Measurements from ENCODE around the gene FOXK2. TPM values are rescaled to one million over a fixed set of nuclear protein-coding genes. Genes with fewer than 3 reads are reported as not detected.
"Not testable (repeated sequence)": the region's sequence is repeated elsewhere in the genome, so short reads cannot be mapped to it uniquely, and the experiment has no call there.

The FOXK2 gene
- total RNA-seq, 2 experiments from 2014 or later, result 48.8 to 51.4 TPM

DNA sequence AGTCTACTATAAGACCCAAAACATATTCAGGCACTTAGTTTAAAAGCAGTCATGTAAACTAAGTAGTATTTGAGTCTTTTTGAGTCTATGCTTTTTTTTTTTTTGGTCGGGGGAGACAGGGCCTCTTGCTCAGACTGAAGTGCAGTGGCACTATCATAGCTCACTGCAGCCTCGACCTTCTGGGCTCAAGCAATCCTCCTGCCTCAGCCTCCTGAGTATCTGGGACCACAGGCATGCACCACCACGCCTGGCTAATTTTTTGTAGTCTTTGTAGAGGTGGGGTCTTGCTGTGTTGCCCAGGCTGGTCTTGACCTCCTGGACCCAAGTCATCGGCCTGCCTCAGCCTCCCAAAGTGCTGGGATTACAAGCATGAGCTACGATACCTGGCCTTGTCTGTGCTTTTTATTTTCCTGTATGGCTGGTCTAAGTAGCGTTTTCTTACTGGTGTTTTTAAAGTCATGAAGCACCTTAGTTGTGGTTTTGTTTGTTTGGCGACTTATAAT is 43.2 kb downstream of the FOXK2 start:
- H3K4me3 Mint-ChIP-seq; H3K9me3 Mint-ChIP-seq; H3K36me3 Mint-ChIP-seq (ENCODE audit: low read depth); intact Hi-C loops (cut with micrococcal nuclease); DNase-seq; CTCF ChIA-PET; H3K27ac Mint-ChIP-seq; H3K27me3 Mint-ChIP-seq (ENCODE audit: low read depth): not testable (repeated sequence)
- peaks cover 22% of the 10 kb centered on the region for H3K4me1 Mint-ChIP-seq (ENCODE audit: low read depth)

GRCh38 chr17:82563318-82563717 is 43.8 kb downstream of the FOXK2 start:
- CTCF ChIA-PET, result no interaction called here
- peaks cover 12% of the 10 kb centered on the region for H3K36me3 Mint-ChIP-seq (ENCODE audit: low read depth)
- H3K4me3 Mint-ChIP-seq, result no peak overlapping the region
- no peak for DNase-seq
- no peaks in the 10 kb centered on the region for H3K9me3 Mint-ChIP-seq
- intact Hi-C loops (cut with micrococcal nuclease), result no loop called here
- H3K27me3 Mint-ChIP-seq (ENCODE audit: low read depth), result no peaks in the 10 kb centered on the region
- no peak overlapping the region for H3K27ac Mint-ChIP-seq
- H3K4me1 Mint-ChIP-seq (ENCODE audit: low read depth), result peaks cover 17% of the 10 kb centered on the region

DNA sequence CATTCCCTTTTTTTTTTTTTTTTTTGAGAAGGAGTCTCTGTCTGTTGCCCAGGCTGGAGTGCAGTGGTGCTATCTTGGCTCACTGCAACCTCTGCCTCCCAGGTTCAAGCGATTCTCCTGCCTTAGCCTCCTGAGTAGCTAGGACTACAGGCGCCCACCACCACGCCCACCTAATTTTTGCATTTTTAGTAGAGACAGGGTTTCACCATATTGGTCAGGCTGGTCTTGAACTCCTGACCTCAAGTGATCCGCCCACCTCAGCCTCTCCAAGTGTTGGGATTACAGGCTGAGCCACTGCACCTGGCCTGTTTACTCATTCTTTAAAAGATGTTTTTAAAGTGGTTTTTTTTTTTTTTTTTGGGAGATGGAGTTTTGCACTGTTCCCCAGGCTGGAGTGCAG is 44.2 kb downstream of the FOXK2 start:
- CTCF ChIA-PET, result not testable (repeated sequence)

GRCh38 chr17:82564241-82564640 is 44.7 kb downstream of the FOXK2 start:
- H3K4me3 Mint-ChIP-seq, result no peak overlapping the region
- H3K36me3 Mint-ChIP-seq (ENCODE audit: low read depth), result peaks cover 16% of the 10 kb centered on the region
- peaks cover 11% of the 10 kb centered on the region for H3K4me1 Mint-ChIP-seq (ENCODE audit: low read depth)
- DNase-seq, result no peak
- H3K27ac Mint-ChIP-seq, result no peak overlapping the region
- no peaks in the 10 kb centered on the region for H3K27me3 Mint-ChIP-seq (ENCODE audit: low read depth)
- no peaks in the 10 kb centered on the region for H3K9me3 Mint-ChIP-seq
- CTCF ChIA-PET, result no interaction called here
- intact Hi-C loops (cut with micrococcal nuclease), result no loop called here

More for the DNA sequence above, 44.2 kb downstream of the FOXK2 start:
- H3K4me3 Mint-ChIP-seq; DNase-seq; H3K27me3 Mint-ChIP-seq (ENCODE audit: low read depth); H3K9me3 Mint-ChIP-seq; H3K27ac Mint-ChIP-seq; intact Hi-C loops (cut with micrococcal nuclease): not testable (repeated sequence)
- H3K36me3 Mint-ChIP-seq (ENCODE audit: low read depth), result peaks cover 13% of the 10 kb centered on the region
- peaks cover 15% of the 10 kb centered on the region for H3K4me1 Mint-ChIP-seq (ENCODE audit: low read depth)

GRCh38 chr17:82565551-82565950 is 46.0 kb downstream of the FOXK2 start:
- Mint-ChIP-seq H3K27ac (no peak overlapping the region), H3K4me1 (ENCODE audit: low read depth) (peaks cover 10% of the 10 kb centered on the region)

GRCh38 chr17:82566129-82566960 is 46.8 kb downstream of the FOXK2 start:
- CTCF ChIA-PET, result no interaction called here
- Mint-ChIP-seq H3K27me3 (ENCODE audit: low read depth) (no peaks in the 10 kb centered on the region), H3K36me3 (ENCODE audit: low read depth) (peaks cover 20% of the 10 kb centered on the region), H3K4me1 (ENCODE audit: low read depth) (peaks cover 4% of the 10 kb centered on the region), H3K4me3 (no peak overlapping the region), H3K27ac (no peak overlapping the region), H3K9me3 (no peaks in the 10 kb centered on the region)
- intact Hi-C loops (cut with micrococcal nuclease), result no loop called here
- DNase-seq, result no peak

More at GRCh38 chr17:82565551-82565950, 46.0 kb downstream of the FOXK2 start:
- intact Hi-C loops (cut with micrococcal nuclease), result no loop called here
- Mint-ChIP-seq H3K36me3 (ENCODE audit: low read depth) (peaks cover 19% of the 10 kb centered on the region), H3K9me3 (no peaks in the 10 kb centered on the region), H3K27me3 (ENCODE audit: low read depth) (no peaks in the 10 kb centered on the region), H3K4me3 (no peak overlapping the region)
- CTCF ChIA-PET, result no interaction called here
- DNase-seq, result no peak

- Mint-ChIP-seq H3K27me3 (ENCODE audit: low read depth) (no peaks in the 10 kb centered on the region), H3K9me3 (no peaks in the 10 kb centered on the region), H3K4me1 (ENCODE audit: low read depth) (no peaks in the 10 kb centered on the region), H3K4me3 (no peak overlapping the region), H3K36me3 (ENCODE audit: low read depth) (peaks cover 25% of the 10 kb centered on the region), H3K27ac (no peak overlapping the region)
- CTCF ChIA-PET, result no interaction called here
- no peak for DNase-seq
- intact Hi-C loops (cut with micrococcal nuclease), result no loop called here
These were observed 47.8 kb downstream of the FOXK2 start for GRCh38 chr17:82567286-82567685.

- H3K27ac Mint-ChIP-seq, result no peak overlapping the region
- H3K36me3 Mint-ChIP-seq (ENCODE audit: low read depth), result peaks cover 25% of the 10 kb centered on the region
- no peaks in the 10 kb centered on the region for H3K4me1 Mint-ChIP-seq (ENCODE audit: low read depth)
- no peak overlapping the region for H3K4me3 Mint-ChIP-seq
- intact Hi-C loops (cut with micrococcal nuclease), result no loop called here
- H3K27me3 Mint-ChIP-seq (ENCODE audit: low read depth), result no peaks in the 10 kb centered on the region
- CTCF ChIA-PET, result no interaction called here
- H3K9me3 Mint-ChIP-seq, result no peaks in the 10 kb centered on the region
- no peak for DNase-seq
These were observed 49.5 kb downstream of the FOXK2 start for GRCh38 chr17:82568997-82569393.

GRCh38 chr17:82569621-82570020 is 50.1 kb downstream of the FOXK2 start:
- Mint-ChIP-seq H3K27me3 (ENCODE audit: low read depth) (no peaks in the 10 kb centered on the region), H3K9me3 (no peaks in the 10 kb centered on the region)
- CTCF ChIA-PET, result interaction anchor here (1.3 kb wide), 1 partner anchor 15 kb away, joined by 3 read pairs; no protein-coding TSS in a partner anchor

DNA sequence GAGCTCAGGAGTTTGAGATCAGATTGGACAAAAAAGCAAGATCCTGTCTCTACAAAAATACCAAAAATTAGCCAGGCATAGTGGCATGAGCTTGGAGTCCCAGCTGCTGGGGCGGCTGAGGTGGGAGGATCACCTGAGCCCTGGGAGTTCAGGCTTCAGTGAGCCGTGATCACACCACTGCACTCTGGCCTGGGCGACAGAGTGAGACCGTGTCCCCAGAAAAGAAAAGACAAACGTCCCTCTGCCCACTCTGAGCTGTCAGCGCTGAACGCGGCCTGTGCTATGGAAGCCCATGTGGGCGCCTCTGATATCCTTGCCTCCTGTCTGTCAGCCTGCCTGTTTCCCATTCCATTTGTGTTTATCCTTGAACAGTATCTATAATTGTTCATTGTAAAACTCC is 50.7 kb downstream of the FOXK2 start:
- CTCF ChIA-PET, result interaction anchor here (0.6 to 1.3 kb wide), 2 partner anchors 16 to 205 kb away, joined by 3 to 6 read pairs; no protein-coding TSS in a partner anchor
- intact Hi-C loops (cut with micrococcal nuclease), result no loop called here
- H3K4me3 Mint-ChIP-seq, result no peak overlapping the region
- H3K9me3 Mint-ChIP-seq, result no peaks in the 10 kb centered on the region
- H3K36me3 Mint-ChIP-seq (ENCODE audit: low read depth), result peaks cover 22% of the 10 kb centered on the region
- H3K27ac Mint-ChIP-seq, result no peak overlapping the region
- H3K4me1 Mint-ChIP-seq (ENCODE audit: low read depth), result no peaks in the 10 kb centered on the region
- DNase-seq, result no peak
- H3K27me3 Mint-ChIP-seq (ENCODE audit: low read depth), result no peaks in the 10 kb centered on the region

More at GRCh38 chr17:82569621-82570020, 50.1 kb downstream of the FOXK2 start:
- no peak for DNase-seq
- Mint-ChIP-seq H3K36me3 (ENCODE audit: low read depth) (peaks cover 27% of the 10 kb centered on the region), H3K27ac (no peak overlapping the region), H3K4me3 (no peak overlapping the region), H3K4me1 (ENCODE audit: low read depth) (no peaks in the 10 kb centered on the region)
- intact Hi-C loops (cut with micrococcal nuclease), result no loop called here

DNA sequence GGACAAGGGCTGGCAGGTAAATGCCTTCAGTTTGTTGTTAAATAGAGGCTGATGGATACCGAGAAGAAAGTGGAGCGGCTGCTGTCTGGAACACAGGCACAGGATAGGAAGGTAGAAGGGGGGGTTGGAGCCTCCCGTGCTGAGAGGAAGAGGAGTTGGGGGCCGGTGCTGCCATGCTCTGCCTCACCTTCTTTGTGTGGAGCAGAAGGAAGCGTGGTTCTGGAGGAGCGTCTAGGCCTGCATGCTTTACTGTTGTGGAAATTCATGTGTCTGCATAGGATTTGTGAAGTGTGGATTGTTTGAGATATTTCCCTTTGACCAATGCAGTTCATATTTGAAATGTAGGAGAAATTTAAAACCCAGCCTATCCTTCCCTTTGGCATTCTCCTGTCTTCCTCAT is 52.3 kb downstream of the FOXK2 start:
- H3K27ac Mint-ChIP-seq, result no peak overlapping the region
- H3K9me3 Mint-ChIP-seq, result no peaks in the 10 kb centered on the region
- intact Hi-C loops (cut with micrococcal nuclease), result no loop called here

GRCh38 chr17:82574041-82574440 is 54.5 kb downstream of the FOXK2 start:
- H3K27me3 Mint-ChIP-seq (ENCODE audit: low read depth), result no peaks in the 10 kb centered on the region
- CTCF ChIA-PET, result no interaction called here
- no peaks in the 10 kb centered on the region for H3K4me1 Mint-ChIP-seq (ENCODE audit: low read depth)
- H3K27ac Mint-ChIP-seq, result no peak overlapping the region
- H3K4me3 Mint-ChIP-seq, result no peak overlapping the region
- intact Hi-C loops (cut with micrococcal nuclease), result no loop called here
- H3K9me3 Mint-ChIP-seq, result no peaks in the 10 kb centered on the region
- H3K36me3 Mint-ChIP-seq (ENCODE audit: low read depth), result peaks cover 23% of the 10 kb centered on the region
- no peak for DNase-seq

More for the DNA sequence above, 52.3 kb downstream of the FOXK2 start:
- Mint-ChIP-seq H3K36me3 (ENCODE audit: low read depth) (peaks cover 22% of the 10 kb centered on the region), H3K4me1 (ENCODE audit: low read depth) (no peaks in the 10 kb centered on the region), H3K4me3 (no peak overlapping the region), H3K27me3 (ENCODE audit: low read depth) (no peaks in the 10 kb centered on the region)
- DNase-seq, result no peak
- CTCF ChIA-PET, result no interaction called here

DNA sequence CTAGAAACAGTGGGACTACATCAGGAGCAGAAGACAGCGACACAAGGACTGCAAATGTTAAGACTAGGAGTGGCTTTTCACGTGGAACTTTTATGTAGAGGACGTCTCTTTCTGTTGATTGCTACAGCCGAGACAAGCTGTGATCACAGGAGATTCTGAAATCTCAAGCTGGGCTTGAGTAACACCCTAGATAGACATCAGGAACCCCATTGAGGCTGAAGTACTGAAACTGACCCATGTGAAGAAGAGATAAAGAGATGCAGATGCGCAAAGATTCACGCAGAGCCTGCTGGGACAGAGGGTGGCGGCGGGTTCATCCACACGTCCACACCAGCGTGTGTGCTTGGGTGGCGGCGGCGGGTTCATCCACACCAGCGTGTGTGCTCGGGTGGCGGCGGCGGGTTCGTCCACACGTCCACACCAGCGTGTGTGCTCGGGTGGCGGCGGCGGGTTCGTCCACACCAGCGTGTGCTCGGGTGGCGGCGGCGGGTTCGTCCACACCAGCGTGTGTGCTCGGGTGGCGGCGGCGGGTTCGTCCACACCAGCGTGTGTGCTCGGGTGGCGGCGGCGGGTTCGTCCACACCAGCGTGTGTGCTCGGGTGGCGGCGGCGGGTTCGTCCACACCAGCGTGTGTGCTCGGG is 56.2 kb downstream of the FOXK2 start:
- DNase-seq; H3K4me1 Mint-ChIP-seq (ENCODE audit: low read depth); H3K4me3 Mint-ChIP-seq; CTCF ChIA-PET; H3K27me3 Mint-ChIP-seq (ENCODE audit: low read depth); H3K9me3 Mint-ChIP-seq; intact Hi-C loops (cut with micrococcal nuclease); H3K27ac Mint-ChIP-seq: not testable (repeated sequence)
- peaks cover 17% of the 10 kb centered on the region for H3K36me3 Mint-ChIP-seq (ENCODE audit: low read depth)
